HEK293 (cell line): ENCODE data around the gene CYP2F1.

Source experiments
- CTCF ChIA-PET: fragments of 350-600 bp; formaldehyde crosslinking; extraction: SDS; loops from one replicate; lab custom pipeline; 2021; ENCODE audit warnings: antibody characterized with exemption; lab: Yijun Ruan, JAX
- POLR2A ChIA-PET: fragments of 300-600 bp; formaldehyde crosslinking; extraction: SDS; loops from one replicate; lab custom pipeline; 2020; ENCODE audit warnings: antibody characterized with exemption, inconsistent platforms; lab: Yijun Ruan, JAX
- H3K27ac ChIP-seq: fragments of 200-500 bp; sonication (Bioruptor generic); 2 replicates; pipeline ENCODE4 v1.5.1; 2014; ENCODE audit warnings: low read depth, low read length, control low read depth, inconsistent platforms; ENCODE audit errors: extremely low read depth
- H3K36me3 ChIP-seq, 2 experiments: fragments of 200-500 bp in 1 of 2; sonication (Bioruptor generic) in 1 of 2; 1 replicate in 1 of 2; 2 replicates in 1 of 2; pipeline ENCODE4 v1.5.1; 2014 to 2017; ENCODE audit warnings: inconsistent platforms in 2 of 2, low read length in 2 of 2; ENCODE audit not compliant: control insufficient read depth in 2 of 2, insufficient read depth in 1 of 2
- H3K4me1 ChIP-seq: fragments of 200-500 bp; sonication (Bioruptor generic); 2 replicates; pipeline ENCODE4 v1.5.1; 2014; ENCODE audit warnings: mild to moderate bottlenecking, low read length, inconsistent platforms; ENCODE audit not compliant: control insufficient read depth, insufficient read depth
- H3K4me3 ChIP-seq: 2 replicates; pipeline ENCODE4 v1.5.1; 2011; ENCODE audit warnings: low read depth, mild to moderate bottlenecking, control low read depth, low read length, moderate library complexity
- H3K9me3 ChIP-seq: fragments of 200-500 bp; sonication (Bioruptor generic); 2 replicates; pipeline ENCODE4 v1.5.1; 2014; ENCODE audit warnings: low read depth, low read length, inconsistent platforms; ENCODE audit not compliant: control insufficient read depth, insufficient read depth
- GLI2 ChIP-seq: fragments of 450-650 bp; formaldehyde crosslinking; IDR thresholded peaks from 2 replicates; pipeline ENCODE4; 2017; ENCODE audit warnings: missing biosample characterization, missing genetic modification characterization, low read depth, borderline replicate concordance
- GLI4 ChIP-seq: fragments of 450-650 bp; formaldehyde crosslinking; IDR thresholded peaks from 2 replicates; pipeline ENCODE4 v1.5.1; 2016; ENCODE audit warnings: missing biosample characterization, missing genetic modification characterization
- GLIS1 ChIP-seq: fragments of 450-650 bp; formaldehyde crosslinking; IDR thresholded peaks from 2 replicates; pipeline ENCODE4 v1.5.1; 2016; ENCODE audit warnings: missing biosample characterization, missing genetic modification characterization
- HOXD13 ChIP-seq: sonication (generic); formaldehyde crosslinking; IDR thresholded peaks from 2 replicates; pipeline ENCODE4 v1.8.0; 2022; ENCODE audit warnings: missing genetic modification reagents, borderline replicate concordance
- PRDM10 ChIP-seq: fragments of 450-650 bp; formaldehyde crosslinking; IDR thresholded peaks from 2 replicates; pipeline ENCODE4 v1.5.1; 2016; ENCODE audit warnings: missing biosample characterization, missing genetic modification characterization
- YY2 ChIP-seq: fragments of 450-650 bp; formaldehyde crosslinking; IDR thresholded peaks from 2 replicates; pipeline ENCODE4 v1.5.1; 2016; ENCODE audit warnings: missing biosample characterization, missing genetic modification characterization
- ZBTB17 ChIP-seq: fragments of 450-650 bp; formaldehyde crosslinking; IDR thresholded peaks from 2 replicates; pipeline ENCODE4 v1.5.1; 2016; ENCODE audit warnings: missing biosample characterization, missing genetic modification characterization
- ZNF148 ChIP-seq: fragments of 450-650 bp; formaldehyde crosslinking; IDR thresholded peaks from 2 replicates; pipeline ENCODE4 v1.5.0; 2017; ENCODE audit warnings: missing biosample characterization, missing genetic modification characterization, borderline replicate concordance
- ZNF19 ChIP-seq: fragments of 450-650 bp; formaldehyde crosslinking; IDR thresholded peaks from 2 replicates; pipeline ENCODE4; 2016; ENCODE audit warnings: missing biosample characterization, missing genetic modification characterization, low read depth
- ZNF248 ChIP-seq: fragments of 450-650 bp; formaldehyde crosslinking; IDR thresholded peaks from 2 replicates; pipeline ENCODE4 v1.5.1; 2017; ENCODE audit warnings: missing biosample characterization, missing genetic modification characterization
- ZNF350 ChIP-seq: fragments of 450-650 bp; formaldehyde crosslinking; IDR thresholded peaks from 2 replicates; pipeline ENCODE4 v1.5.0; 2017; ENCODE audit warnings: missing biosample characterization, mild to moderate bottlenecking, missing genetic modification characterization
- ZNF391 ChIP-seq: fragments of 450-650 bp; formaldehyde crosslinking; IDR thresholded peaks from 2 replicates; pipeline ENCODE4 v1.5.1; 2016; ENCODE audit warnings: low read depth, missing biosample characterization, missing genetic modification characterization, borderline replicate concordance
- ZNF501 ChIP-seq: fragments of 450-650 bp; formaldehyde crosslinking; IDR thresholded peaks from 2 replicates; pipeline ENCODE4 v1.5.1; 2016; ENCODE audit warnings: missing biosample characterization, missing genetic modification characterization
- ZNF510 ChIP-seq: fragments of 450-650 bp; formaldehyde crosslinking; IDR thresholded peaks from 2 replicates; pipeline ENCODE4 v1.5.1; 2018; ENCODE audit warnings: mild to moderate bottlenecking, missing genetic modification characterization, missing biosample characterization; ENCODE audit not compliant: insufficient replicate concordance
- ZNF670 ChIP-seq: fragments of 450-650 bp; formaldehyde crosslinking; IDR thresholded peaks from 2 replicates; pipeline ENCODE4 v1.5.1; 2016; ENCODE audit warnings: missing biosample characterization, missing genetic modification characterization, low read depth
- ZNF837 ChIP-seq: fragments of 450-650 bp; formaldehyde crosslinking; IDR thresholded peaks from 2 replicates; pipeline ENCODE4 v1.5.1; 2016; ENCODE audit warnings: missing biosample characterization, missing genetic modification characterization
- ZSCAN16 ChIP-seq: fragments of 450-650 bp; formaldehyde crosslinking; IDR thresholded peaks from 2 replicates; pipeline ENCODE4 v1.5.1; 2016; ENCODE audit warnings: missing biosample characterization, missing genetic modification characterization
- TF ChIP-seq, protein P1 (sequence below): fragments of 450-650 bp; formaldehyde crosslinking; IDR thresholded peaks from 2 replicates; pipeline ENCODE4 v1.5.1; 2017; ENCODE audit warnings: missing biosample characterization, mild to moderate bottlenecking, missing genetic modification characterization, moderate library complexity
- TF ChIP-seq, protein P2 (sequence below): fragments of 450-650 bp; formaldehyde crosslinking; IDR thresholded peaks from 2 replicates; pipeline ENCODE4 v1.5.1; 2016; ENCODE audit warnings: missing biosample characterization, missing genetic modification characterization, borderline replicate concordance
- TF ChIP-seq, protein P3 (sequence below): fragments of 450-650 bp; formaldehyde crosslinking; IDR thresholded peaks from 2 replicates; pipeline ENCODE4 v1.5.1; 2017; ENCODE audit warnings: missing biosample characterization, missing genetic modification characterization
- TF ChIP-seq, protein P4 (sequence below): fragments of 450-650 bp; formaldehyde crosslinking; IDR thresholded peaks from 2 replicates; pipeline ENCODE4 v1.5.1; 2016; ENCODE audit warnings: missing biosample characterization, missing genetic modification characterization

The CYP2F1 gene

GRCh38 chr19:41064974-41065569, 49.2 kb upstream of the CYP2F1 start (continued):
- TF ChIP-seq, protein P1, sequence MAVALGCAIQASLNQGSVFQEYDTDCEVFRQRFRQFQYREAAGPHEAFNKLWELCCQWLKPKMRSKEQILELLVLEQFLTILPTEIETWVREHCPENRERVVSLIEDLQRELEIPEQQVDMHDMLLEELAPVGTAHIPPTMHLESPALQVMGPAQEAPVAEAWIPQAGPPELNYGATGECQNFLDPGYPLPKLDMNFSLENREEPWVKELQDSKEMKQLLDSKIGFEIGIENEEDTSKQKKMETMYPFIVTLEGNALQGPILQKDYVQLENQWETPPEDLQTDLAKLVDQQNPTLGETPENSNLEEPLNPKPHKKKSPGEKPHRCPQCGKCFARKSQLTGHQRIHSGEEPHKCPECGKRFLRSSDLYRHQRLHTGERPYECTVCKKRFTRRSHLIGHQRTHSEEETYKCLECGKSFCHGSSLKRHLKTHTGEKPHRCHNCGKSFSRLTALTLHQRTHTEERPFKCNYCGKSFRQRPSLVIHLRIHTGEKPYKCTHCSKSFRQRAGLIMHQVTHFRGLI (tag by site-specific recombination), result no peak
- TF ChIP-seq ZBTB17 (tag by site-specific recombination), result 0 out of 2 replicates have a peak, but pooled peaks have one; percentile 22

- no peak for TF ChIP-seq ZNF148 (tag by site-specific recombination)
- no peak for TF ChIP-seq GLI2
- TF ChIP-seq HOXD13 (CRISPR knock-in tag), result no peak
- TF ChIP-seq ZNF350 (tag by site-specific recombination), result no peak
- TF ChIP-seq, all 188 proteins: peak for 0
- Histone ChIP-seq H3K4me3 (no peak overlapping the region), H3K4me1 (no peaks in the 10 kb centered on the region), H3K36me3 (no peaks in the 10 kb centered on the region), H3K27ac (no peak overlapping the region), H3K9me3 (peaks cover 4% of the 10 kb centered on the region)
- POLR2A ChIA-PET, result no interaction called here
- CTCF ChIA-PET, result interaction anchor here (0.6 to 0.7 kb wide), 3 partner anchors 18 to 153 kb away, joined by 3 to 4 read pairs (median 3); no protein-coding TSS in a partner anchor
These were observed 37.9 kb upstream of the CYP2F1 start for GRCh38 chr19:41076286-41076685.

- POLR2A ChIA-PET, result no interaction called here
- no peaks in the 10 kb centered on the region for H3K4me1 ChIP-seq
- CTCF ChIA-PET, result interaction anchor here (1.9 kb wide), 1 partner anchor 61 kb away, joined by 10 read pairs; no protein-coding TSS in a partner anchor
- H3K27ac ChIP-seq, result no peak overlapping the region
- H3K36me3 ChIP-seq, result no peaks in the 10 kb centered on the region
- no peak overlapping the region for H3K4me3 ChIP-seq
- peaks cover 4% of the 10 kb centered on the region for H3K9me3 ChIP-seq
- no peak for TF ChIP-seq ZNF837 (tag by site-specific recombination)
- TF ChIP-seq ZNF248 (tag by site-specific recombination), result no peak
- TF ChIP-seq ZNF391 (tag by site-specific recombination), result no peak
- no peak for TF ChIP-seq YY2 (tag by site-specific recombination)
- no peak for TF ChIP-seq GLI4
- no peak for TF ChIP-seq GLIS1
- no peak for TF ChIP-seq ZSCAN16
- TF ChIP-seq, protein P2, sequence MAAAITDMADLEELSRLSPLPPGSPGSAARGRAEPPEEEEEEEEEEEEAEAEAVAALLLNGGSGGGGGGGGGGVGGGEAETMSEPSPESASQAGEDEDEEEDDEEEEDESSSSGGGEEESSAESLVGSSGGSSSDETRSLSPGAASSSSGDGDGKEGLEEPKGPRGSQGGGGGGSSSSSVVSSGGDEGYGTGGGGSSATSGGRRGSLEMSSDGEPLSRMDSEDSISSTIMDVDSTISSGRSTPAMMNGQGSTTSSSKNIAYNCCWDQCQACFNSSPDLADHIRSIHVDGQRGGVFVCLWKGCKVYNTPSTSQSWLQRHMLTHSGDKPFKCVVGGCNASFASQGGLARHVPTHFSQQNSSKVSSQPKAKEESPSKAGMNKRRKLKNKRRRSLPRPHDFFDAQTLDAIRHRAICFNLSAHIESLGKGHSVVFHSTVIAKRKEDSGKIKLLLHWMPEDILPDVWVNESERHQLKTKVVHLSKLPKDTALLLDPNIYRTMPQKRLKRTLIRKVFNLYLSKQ (tag by site-specific recombination), result no peak
- TF ChIP-seq PRDM10 (tag by site-specific recombination), result no peak
- TF ChIP-seq ZNF510, result no peak
- TF ChIP-seq, protein P3, sequence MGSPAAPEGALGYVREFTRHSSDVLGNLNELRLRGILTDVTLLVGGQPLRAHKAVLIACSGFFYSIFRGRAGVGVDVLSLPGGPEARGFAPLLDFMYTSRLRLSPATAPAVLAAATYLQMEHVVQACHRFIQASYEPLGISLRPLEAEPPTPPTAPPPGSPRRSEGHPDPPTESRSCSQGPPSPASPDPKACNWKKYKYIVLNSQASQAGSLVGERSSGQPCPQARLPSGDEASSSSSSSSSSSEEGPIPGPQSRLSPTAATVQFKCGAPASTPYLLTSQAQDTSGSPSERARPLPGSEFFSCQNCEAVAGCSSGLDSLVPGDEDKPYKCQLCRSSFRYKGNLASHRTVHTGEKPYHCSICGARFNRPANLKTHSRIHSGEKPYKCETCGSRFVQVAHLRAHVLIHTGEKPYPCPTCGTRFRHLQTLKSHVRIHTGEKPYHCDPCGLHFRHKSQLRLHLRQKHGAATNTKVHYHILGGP, result no peak
- no peak for TF ChIP-seq ZBTB17 (tag by site-specific recombination)
- no peak for TF ChIP-seq ZNF19 (tag by site-specific recombination)
- TF ChIP-seq GLI2, result no peak
- TF ChIP-seq ZNF501 (tag by site-specific recombination), result no peak
- TF ChIP-seq, protein P4, sequence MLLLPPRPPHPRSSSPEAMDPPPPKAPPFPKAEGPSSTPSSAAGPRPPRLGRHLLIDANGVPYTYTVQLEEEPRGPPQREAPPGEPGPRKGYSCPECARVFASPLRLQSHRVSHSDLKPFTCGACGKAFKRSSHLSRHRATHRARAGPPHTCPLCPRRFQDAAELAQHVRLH (tag by site-specific recombination), result no peak
- no peak for TF ChIP-seq ZNF670 (tag by site-specific recombination)
These were observed 30.7 kb upstream of the CYP2F1 start for GRCh38 chr19:41083516-41083915.
